Neuron (in vitro differentiated cells): Measurements from ENCODE around the gene CLINT1.
"Not testable (repeated sequence)": the region's sequence is repeated elsewhere in the genome, so short reads cannot be mapped to it uniquely, and the experiment has no call there.

ENCODE experiments used
- H2AFZ ChIP-seq: one replicate; pipeline ENCODE4 v1.6.1; 2013; ENCODE audit warnings: low read depth, mild to moderate bottlenecking, inconsistent platforms, low read length, moderate library complexity
- H3K27me3 ChIP-seq: one replicate; pipeline ENCODE4 v1.6.1; 2013; ENCODE audit warnings: low read length; ENCODE audit not compliant: insufficient read depth
- H3K36me3 ChIP-seq: one replicate; pipeline ENCODE4 v1.6.1; 2013; ENCODE audit warnings: low read length; ENCODE audit not compliant: insufficient read depth
- H3K4me1 ChIP-seq: one replicate; pipeline ENCODE4 v1.6.1; 2013; ENCODE audit warnings: low read length; ENCODE audit not compliant: insufficient read depth
- H3K4me3 ChIP-seq: 2 replicates; pipeline ENCODE4 v1.5.1; 2013; ENCODE audit warnings: mild to moderate bottlenecking, low read length, moderate library complexity
- H3K9me3 ChIP-seq: one replicate; pipeline ENCODE4 v1.6.1; 2013; ENCODE audit warnings: low read length

The CLINT1 gene

DNA sequence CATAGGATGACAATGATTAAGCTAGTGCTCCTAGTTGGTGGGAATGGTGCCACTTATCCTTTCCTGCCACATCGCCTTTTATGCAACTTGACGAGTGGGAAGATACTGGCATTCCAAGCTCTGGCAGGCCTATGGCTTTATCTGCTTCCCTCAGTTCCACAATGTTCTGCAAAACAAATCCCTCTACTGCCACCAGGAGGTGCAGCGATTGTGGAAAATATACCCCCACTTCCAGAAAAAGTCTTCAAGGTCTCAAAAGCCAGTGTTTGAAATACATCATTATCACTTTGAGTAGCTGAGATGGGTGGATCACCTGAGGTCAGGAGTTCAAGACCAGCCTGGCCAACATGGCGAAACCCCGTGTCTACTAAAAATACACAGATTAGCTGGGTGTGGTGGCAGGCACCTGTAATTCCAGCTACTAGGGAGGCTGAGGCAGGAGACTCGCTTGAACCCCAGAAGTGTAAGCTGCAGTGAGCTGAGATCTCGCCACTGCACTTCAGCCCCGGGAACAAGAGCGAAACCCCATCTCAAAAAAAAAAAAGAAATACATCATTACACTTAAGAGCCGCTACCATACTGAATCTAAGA, 3.4 kb downstream of the CLINT1 start:
- Histone ChIP-seq H3K9me3 (no peaks in the 10 kb centered on the region), H3K4me3 (no peak overlapping the region), H3K36me3 (no peaks in the 10 kb centered on the region), H2AFZ (no peak overlapping the region), H3K4me1 (peaks cover 9% of the 10 kb centered on the region), H3K27me3 (no peaks in the 10 kb centered on the region)

DNA sequence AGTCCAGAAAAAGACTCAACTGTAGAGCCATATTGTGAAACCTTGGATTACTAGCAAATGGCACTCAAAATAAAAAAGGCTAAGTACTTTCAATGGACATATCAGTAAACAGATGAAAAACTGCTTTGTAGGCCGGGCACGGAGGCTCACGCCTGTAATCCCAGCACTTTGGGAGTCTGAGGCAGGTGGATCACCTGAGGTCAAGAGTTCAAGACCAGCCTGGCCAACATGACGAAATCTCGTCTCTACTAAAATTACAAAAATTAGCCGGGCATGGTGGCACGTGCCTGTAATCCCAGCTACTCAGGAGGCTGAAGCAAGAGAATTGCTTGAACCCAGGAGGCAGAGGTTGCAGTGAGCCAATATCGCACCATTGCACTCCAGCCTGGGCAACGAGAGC, 5.6 kb downstream of the CLINT1 start:
- H3K36me3 ChIP-seq, H3K4me1 ChIP-seq, H2AFZ ChIP-seq, H3K4me3 ChIP-seq, H3K27me3 ChIP-seq, H3K9me3 ChIP-seq: not testable (repeated sequence)

DNA sequence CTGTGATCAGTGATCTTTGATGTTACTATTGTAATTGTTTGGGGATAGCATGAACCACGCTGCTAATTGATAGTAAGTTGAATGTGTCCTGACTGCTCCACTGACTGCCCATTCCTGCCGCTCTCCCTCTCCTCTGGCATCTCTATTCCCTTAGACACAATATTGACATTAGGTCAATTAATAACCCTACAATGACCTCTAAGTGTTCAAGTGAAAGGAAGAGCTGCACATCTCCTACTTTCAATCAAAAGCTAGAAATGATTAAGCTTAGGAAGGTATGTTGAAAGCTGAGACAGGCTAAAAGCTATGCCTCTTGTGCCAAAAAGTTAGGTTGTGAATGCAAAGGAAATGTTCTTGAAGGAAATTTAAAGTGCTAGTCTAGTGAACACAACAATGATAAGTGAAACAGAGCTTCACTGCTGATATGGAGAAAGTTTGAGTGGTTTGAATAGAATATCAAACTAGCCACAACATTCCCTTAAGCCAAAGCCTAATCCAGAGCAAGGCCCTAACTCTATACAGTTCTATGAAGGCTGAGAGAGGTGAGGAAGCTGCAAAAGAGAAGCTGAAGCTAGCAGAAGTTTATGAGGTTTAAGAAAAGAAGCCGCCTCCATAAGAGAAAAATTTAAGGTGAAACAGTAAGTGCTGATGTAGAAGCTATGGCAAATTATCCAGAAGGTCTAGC, 12.9 kb downstream of the CLINT1 start:
- Histone ChIP-seq H3K27me3 (no peaks in the 10 kb centered on the region), H3K36me3 (peaks cover 6% of the 10 kb centered on the region), H3K4me1 (no peaks in the 10 kb centered on the region), H3K4me3 (no peak overlapping the region), H2AFZ (no peak overlapping the region), H3K9me3 (peaks cover 9% of the 10 kb centered on the region)

DNA sequence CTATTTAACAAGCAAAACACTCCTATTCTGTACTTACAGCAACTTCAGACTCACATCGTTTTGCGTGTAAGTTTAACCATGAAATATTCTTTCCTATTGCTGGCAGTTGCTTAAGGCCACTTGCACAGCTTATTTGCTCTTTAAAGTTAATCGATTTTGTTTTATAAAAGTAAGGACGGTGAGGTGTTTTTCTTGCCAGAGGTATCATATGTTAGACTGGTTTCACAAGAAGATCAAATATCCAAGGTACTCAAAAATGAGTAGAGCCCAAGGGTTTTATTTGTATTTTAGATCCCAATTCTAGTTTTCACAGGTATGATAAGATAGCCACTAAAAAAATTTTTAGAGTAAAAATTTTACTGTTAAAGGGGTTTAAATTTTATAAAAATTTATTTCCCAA, 16.2 kb downstream of the CLINT1 start:
- Histone ChIP-seq H3K4me3 (no peak overlapping the region), H3K4me1 (no peaks in the 10 kb centered on the region), H3K9me3 (peaks cover 4% of the 10 kb centered on the region), H3K27me3 (no peaks in the 10 kb centered on the region), H3K36me3 (peaks cover 4% of the 10 kb centered on the region), H2AFZ (no peak overlapping the region)

DNA sequence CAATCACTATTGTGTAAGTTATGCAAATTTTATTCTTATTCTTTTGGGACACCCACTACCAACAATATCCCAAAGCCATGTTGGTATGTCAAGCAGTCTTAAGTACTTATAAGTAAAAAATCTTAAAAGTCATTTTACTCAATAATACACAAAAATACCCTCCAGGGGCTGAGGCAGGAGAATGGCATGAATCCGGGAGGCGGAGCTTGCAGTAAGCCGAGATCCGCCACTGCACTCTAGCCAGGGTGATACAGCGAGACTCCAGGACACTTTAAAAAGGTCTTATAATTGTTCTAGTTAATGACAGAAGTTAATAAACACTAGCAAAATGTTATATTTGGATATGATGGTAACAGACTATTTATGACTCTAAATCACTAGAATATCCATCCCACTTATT, 16.8 kb downstream of the CLINT1 start:
- Histone ChIP-seq H3K4me1 (no peaks in the 10 kb centered on the region), H3K27me3 (no peaks in the 10 kb centered on the region), H3K4me3 (no peak overlapping the region), H3K36me3 (no peaks in the 10 kb centered on the region), H3K9me3 (no peaks in the 10 kb centered on the region), H2AFZ (no peak overlapping the region)

DNA sequence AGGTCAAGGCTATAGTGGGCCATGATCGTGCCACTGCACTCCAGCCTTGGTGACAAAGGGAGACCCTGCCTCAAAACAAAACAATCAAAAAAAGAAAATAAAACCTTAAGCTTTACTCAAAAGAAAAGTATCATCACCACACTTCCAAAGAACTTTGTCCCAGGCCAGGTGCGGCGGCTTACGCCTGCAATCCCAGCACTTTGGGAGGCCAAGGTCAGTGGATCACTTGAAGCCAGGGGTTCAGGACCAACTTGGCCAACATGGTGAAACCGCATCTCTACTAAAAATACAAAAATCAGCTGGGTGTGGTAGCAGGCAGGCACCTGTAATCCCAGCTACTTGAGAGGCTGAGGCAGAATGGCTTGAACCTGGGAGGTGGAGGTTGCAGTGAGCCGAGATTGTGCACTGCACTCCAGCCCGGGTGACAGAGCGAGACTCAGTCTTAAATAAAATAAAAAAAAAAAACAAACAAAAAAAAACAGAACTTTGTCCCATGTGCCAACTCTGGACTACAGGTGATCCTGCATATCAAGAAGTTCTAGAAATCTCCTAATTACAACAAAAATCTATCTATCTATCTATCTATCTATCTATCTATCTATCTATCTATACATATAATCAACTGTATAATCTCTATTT, 19.7 kb downstream of the CLINT1 start:
- no peaks in the 10 kb centered on the region for H3K4me1 ChIP-seq
- H3K27me3 ChIP-seq, result no peaks in the 10 kb centered on the region
- H3K9me3 ChIP-seq, result no peaks in the 10 kb centered on the region
- no peak overlapping the region for H3K4me3 ChIP-seq
- H3K36me3 ChIP-seq, result no peaks in the 10 kb centered on the region
- no peak overlapping the region for H2AFZ ChIP-seq

DNA sequence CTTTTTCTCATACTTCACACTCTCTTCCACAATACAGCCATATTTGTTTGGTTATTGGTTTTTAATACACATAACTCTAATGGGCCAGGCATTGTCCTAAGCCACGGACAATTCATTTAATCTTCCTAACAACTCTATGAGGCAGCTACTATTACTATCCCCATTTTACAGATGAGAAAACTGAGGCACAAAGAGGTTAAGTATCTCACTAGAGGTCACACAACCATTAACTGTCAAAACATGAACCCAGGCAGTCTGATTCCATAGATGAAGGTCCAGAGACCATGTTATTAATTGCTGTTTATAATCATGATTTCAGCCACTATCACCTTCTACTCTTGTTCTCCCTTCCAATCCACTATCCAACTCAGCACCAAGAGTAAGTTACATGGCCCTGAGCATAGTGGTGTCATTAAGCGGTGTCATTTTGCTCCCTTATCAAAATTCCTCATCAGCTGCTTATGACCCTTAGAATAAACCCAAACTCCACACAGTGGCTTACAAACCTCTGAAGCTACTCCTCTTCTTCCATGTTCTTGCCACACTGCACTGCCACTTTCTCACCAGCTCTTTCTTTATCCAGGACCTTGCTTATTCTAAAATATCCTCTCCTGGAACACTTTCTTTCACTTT, 22.7 kb downstream of the CLINT1 start:
- H3K4me1 ChIP-seq, result no peaks in the 10 kb centered on the region

DNA sequence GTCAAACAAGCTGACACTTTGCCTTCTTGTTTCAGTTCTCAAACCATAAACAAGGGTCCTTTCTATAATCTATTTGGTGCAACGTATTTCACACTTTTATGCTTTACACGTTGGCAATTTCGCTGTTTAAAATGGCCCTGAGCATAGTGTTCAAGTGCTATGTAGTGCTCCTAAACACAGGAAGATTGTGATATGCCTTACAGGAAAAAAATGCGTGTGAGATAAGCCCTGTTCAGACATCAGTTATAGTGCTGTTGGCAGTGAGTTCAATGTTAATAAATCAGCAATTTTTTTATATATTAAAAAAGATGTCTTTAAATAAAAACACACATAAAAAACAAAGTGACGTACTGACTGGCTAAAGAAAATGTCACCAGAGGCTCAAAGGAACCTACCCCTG, 23.9 kb downstream of the CLINT1 start:
- Histone ChIP-seq H3K27me3 (no peaks in the 10 kb centered on the region), H2AFZ (no peak overlapping the region), H3K4me1 (no peaks in the 10 kb centered on the region), H3K36me3 (no peaks in the 10 kb centered on the region), H3K4me3 (no peak overlapping the region), H3K9me3 (no peaks in the 10 kb centered on the region)

More for the DNA sequence above, 22.7 kb downstream of the CLINT1 start:
- Histone ChIP-seq H3K27me3 (no peaks in the 10 kb centered on the region), H2AFZ (no peak overlapping the region), H3K4me3 (no peak overlapping the region), H3K9me3 (no peaks in the 10 kb centered on the region), H3K36me3 (no peaks in the 10 kb centered on the region)

DNA sequence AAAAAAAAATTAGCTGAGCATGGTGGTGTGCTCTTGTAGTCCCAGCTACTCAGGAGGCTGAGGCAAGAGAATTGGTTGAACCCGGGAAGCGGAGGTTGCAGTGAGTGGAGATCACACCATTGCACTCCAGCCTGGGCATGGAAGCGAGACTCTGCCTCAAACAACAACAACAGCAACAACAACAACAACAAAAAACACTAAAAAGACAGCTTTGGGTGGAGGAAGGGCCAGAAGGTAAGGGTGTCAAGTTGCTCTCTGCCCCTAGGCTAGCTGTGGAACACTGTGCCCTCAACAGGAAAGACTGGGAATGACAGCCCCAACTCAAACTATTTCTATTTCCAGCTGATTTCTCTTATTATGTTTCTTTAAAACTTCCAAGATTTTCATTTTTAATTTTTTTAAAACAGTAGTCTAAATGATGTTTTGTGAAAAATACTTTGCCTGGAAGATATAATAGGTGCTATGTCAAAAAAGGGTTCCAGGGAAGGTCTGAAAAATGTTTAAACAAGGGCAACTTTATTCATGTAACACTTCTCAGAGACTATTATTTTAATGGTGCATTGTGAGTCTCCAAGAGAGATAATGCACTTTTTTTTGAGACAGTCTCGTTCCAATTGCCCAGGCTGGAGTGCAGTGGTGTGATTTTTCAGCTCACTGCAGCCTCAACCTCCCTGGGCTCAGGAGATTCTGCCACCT, 29.9 kb downstream of the CLINT1 start:
- Histone ChIP-seq H3K4me1 (no peaks in the 10 kb centered on the region), H3K36me3 (no peaks in the 10 kb centered on the region), H3K9me3 (no peaks in the 10 kb centered on the region), H2AFZ (no peak overlapping the region), H3K27me3 (no peaks in the 10 kb centered on the region), H3K4me3 (no peak overlapping the region)

DNA sequence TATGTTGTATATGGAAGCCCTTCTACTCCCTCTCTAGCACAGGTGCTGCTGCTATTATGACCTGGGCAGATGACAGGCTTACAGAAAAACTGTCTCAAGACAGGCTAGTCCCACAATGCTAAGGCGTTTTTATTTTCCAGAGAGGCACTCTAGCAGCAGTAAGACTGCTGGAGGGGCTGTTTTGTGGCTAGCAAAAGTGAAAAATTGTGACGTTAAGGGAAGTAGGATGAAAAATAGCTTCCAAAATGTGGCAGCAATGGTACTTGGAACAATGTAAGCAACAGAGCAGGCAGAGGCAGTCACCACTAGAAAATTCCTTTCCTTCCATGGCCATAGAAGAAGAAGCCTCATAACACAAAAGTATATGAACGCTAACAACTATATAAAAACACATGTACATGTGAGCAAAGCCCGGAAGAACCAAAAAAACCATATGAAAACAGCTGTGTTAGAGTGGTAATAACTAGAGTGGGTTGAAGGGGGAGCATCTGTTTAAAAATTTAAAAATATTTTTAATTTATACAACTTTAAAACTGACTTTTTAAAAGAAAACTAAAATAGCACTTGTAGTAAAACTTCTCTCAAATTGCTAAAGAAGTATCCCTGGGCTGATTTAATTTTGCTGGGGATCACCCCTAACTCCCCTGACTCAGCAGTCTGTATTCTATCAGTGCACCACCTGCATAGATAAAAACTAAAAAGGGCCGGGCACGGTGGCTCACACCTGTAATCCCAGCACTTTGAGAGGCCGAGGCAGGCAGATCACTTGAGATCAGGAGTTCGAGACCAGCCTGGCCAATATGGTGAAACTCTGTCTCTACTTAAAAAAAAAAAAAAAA, 30.6 kb downstream of the CLINT1 start:
- Histone ChIP-seq H3K9me3 (no peaks in the 10 kb centered on the region), H3K27me3 (no peaks in the 10 kb centered on the region), H3K36me3 (no peaks in the 10 kb centered on the region), H3K4me3 (no peak overlapping the region), H2AFZ (no peak overlapping the region), H3K4me1 (no peaks in the 10 kb centered on the region)

DNA sequence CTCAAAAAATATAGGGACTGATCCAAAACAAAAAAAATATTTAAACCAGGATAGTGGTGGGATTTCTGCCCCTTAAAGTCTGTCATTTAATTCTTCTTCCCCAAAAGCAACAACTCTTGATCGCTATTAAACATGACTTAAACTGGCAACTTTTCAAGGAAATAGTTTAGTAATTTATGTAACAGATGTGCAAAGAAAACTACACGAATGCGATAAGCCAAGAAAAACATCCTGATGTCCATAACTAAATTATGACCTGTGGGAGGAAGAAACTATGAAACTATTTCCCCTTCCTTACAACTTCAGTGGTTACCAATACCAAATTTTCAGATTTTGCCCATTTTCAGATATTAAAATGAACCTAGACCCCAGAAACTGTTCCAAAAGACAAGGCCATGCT, 31.5 kb downstream of the CLINT1 start:
- no peaks in the 10 kb centered on the region for H3K9me3 ChIP-seq
- no peak overlapping the region for H3K4me3 ChIP-seq
- no peaks in the 10 kb centered on the region for H3K4me1 ChIP-seq
- no peaks in the 10 kb centered on the region for H3K36me3 ChIP-seq
- H2AFZ ChIP-seq, result no peak overlapping the region
- H3K27me3 ChIP-seq, result no peaks in the 10 kb centered on the region

DNA sequence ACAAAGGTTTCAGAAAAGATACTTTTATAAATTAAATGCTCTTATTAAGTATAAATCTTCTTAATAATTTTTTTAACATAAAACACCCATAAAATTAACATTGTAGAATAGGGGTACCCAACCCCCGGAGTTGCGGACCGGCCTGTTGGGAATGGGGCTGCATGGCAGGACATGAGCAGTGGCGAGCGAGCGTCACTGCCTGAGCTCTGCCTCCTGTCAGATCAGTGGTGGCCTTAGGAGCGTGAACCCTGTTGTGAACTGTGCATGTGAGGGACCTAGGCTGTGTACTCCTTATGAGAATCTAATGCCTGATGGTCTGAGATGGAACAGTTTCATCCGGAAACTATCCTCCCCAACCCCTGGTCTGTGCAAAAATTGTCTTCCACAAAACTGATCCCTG, 35.3 kb downstream of the CLINT1 start:
- Histone ChIP-seq H3K27me3 (no peaks in the 10 kb centered on the region), H2AFZ (no peak overlapping the region), H3K9me3 (no peaks in the 10 kb centered on the region), H3K4me3 (no peak overlapping the region), H3K4me1 (peaks cover 11% of the 10 kb centered on the region), H3K36me3 (no peaks in the 10 kb centered on the region)
